WTC11 (cell line): ENCODE data around the gene ZNF283. TPM values are rescaled to one million over a fixed set of nuclear protein-coding genes. Genes with fewer than 3 reads are reported as not detected.

Experiments
- ARID4B ChIP-seq: sonication (generic); formaldehyde crosslinking; IDR thresholded peaks from 2 replicates; pipeline ENCODE4 v1.8.0; 2023; ENCODE audit warnings: missing genetic modification reagents, mild to moderate bottlenecking, borderline replicate concordance
- ATF1 ChIP-seq: sonication (generic); formaldehyde crosslinking; IDR thresholded peaks from 2 replicates; pipeline ENCODE4 v1.8.1; 2023; ENCODE audit warnings: mild to moderate bottlenecking, moderate library complexity, missing genetic modification reagents
- E2F1 ChIP-seq: sonication (generic); formaldehyde crosslinking; IDR thresholded peaks from 2 replicates; pipeline ENCODE4 v1.8.0; 2022; ENCODE audit warnings: mild to moderate bottlenecking, missing genetic modification reagents
- ELF4 ChIP-seq: sonication (generic); formaldehyde crosslinking; IDR thresholded peaks from 2 replicates; pipeline ENCODE4 v1.8.1; 2022; ENCODE audit warnings: low read depth, mild to moderate bottlenecking, moderate library complexity, missing genetic modification reagents
- EMX1 ChIP-seq: fragments of 250-450 bp; sonication (Bioruptor Pico); IDR thresholded peaks from 2 replicates; pipeline ENCODE4 v1.8.0; 2021; ENCODE audit warnings: mild to moderate bottlenecking
- FOXP4 ChIP-seq: sonication (generic); formaldehyde crosslinking; IDR thresholded peaks from 2 replicates; pipeline ENCODE4 v1.8.0; 2022; ENCODE audit warnings: mild to moderate bottlenecking, missing genetic modification reagents
- GABPB1 ChIP-seq: sonication (generic); formaldehyde crosslinking; IDR thresholded peaks from 2 replicates; pipeline ENCODE4 v1.8.1; 2023; ENCODE audit warnings: mild to moderate bottlenecking, missing genetic modification reagents
- NR2C2 ChIP-seq: sonication (generic); formaldehyde crosslinking; IDR thresholded peaks from 2 replicates; pipeline ENCODE4 v1.8.0; 2022; ENCODE audit warnings: mild to moderate bottlenecking, missing genetic modification reagents
- SMAD4 ChIP-seq: sonication (generic); formaldehyde crosslinking; IDR thresholded peaks from 2 replicates; pipeline ENCODE4 v1.8.0; 2022; ENCODE audit warnings: mild to moderate bottlenecking, missing genetic modification reagents
- SOX15 ChIP-seq: fragments of 250-450 bp; sonication (Bioruptor Pico); IDR thresholded peaks from 2 replicates; pipeline ENCODE4 v1.9.0; 2021; ENCODE audit warnings: mild to moderate bottlenecking
- TEAD4 ChIP-seq: sonication (generic); formaldehyde crosslinking; IDR thresholded peaks from 2 replicates; pipeline ENCODE4 v1.8.0; 2022; ENCODE audit warnings: mild to moderate bottlenecking, missing genetic modification reagents
- ZNF219 ChIP-seq: sonication (generic); formaldehyde crosslinking; IDR thresholded peaks from 2 replicates; pipeline ENCODE4 v1.8.0; 2023; ENCODE audit warnings: missing genetic modification reagents, mild to moderate bottlenecking, borderline replicate concordance
- ZNF317 ChIP-seq: sonication (generic); formaldehyde crosslinking; IDR thresholded peaks from 2 replicates; pipeline ENCODE4 v1.8.1; 2023; ENCODE audit warnings: low read depth, mild to moderate bottlenecking, moderate library complexity, missing genetic modification reagents, borderline replicate concordance
- ZNF423 ChIP-seq: fragments of 250-450 bp; sonication (Bioruptor Pico); IDR thresholded peaks from 2 replicates; pipeline ENCODE4 v2.1.2; 2022; ENCODE audit warnings: mild to moderate bottlenecking, moderate library complexity
- total RNA-seq: library from RNA; stranded (reverse); gene quantifications from 3 replicates; pipeline ENCODE4 v1.2.3, GENCODE V29; 2021
- TF ChIP-seq, protein P1 (sequence below): fragments of 250-450 bp; sonication (Bioruptor Pico); IDR thresholded peaks from 2 replicates; pipeline ENCODE4 v1.8.0; 2021; ENCODE audit warnings: mild to moderate bottlenecking
- TF ChIP-seq, protein P2 (sequence below): sonication (generic); formaldehyde crosslinking; IDR thresholded peaks from 2 replicates; pipeline ENCODE4 v1.8.0; 2023; ENCODE audit warnings: missing genetic modification reagents
- TF ChIP-seq, protein P3 (sequence below): sonication (generic); formaldehyde crosslinking; IDR thresholded peaks from 2 replicates; pipeline ENCODE4 v1.8.1; 2022; ENCODE audit warnings: mild to moderate bottlenecking, moderate library complexity, missing genetic modification reagents
- TF ChIP-seq, protein P4 (sequence below): sonication (generic); formaldehyde crosslinking; IDR thresholded peaks from 2 replicates; pipeline ENCODE4 v1.8.1; 2022; ENCODE audit warnings: low read depth, mild to moderate bottlenecking, moderate library complexity, missing genetic modification reagents, borderline replicate concordance
- TF ChIP-seq, protein P5 (sequence below): sonication (generic); formaldehyde crosslinking; IDR thresholded peaks from 2 replicates; pipeline ENCODE4 v1.8.1; 2023; ENCODE audit warnings: mild to moderate bottlenecking, moderate library complexity, missing genetic modification reagents
- TF ChIP-seq, protein P6 (sequence below): sonication (generic); formaldehyde crosslinking; IDR thresholded peaks from 2 replicates; pipeline ENCODE4 v1.8.0; 2022; ENCODE audit warnings: mild to moderate bottlenecking, missing genetic modification reagents
- TF ChIP-seq, protein P7 (sequence below): fragments of 250-450 bp; sonication (Bioruptor Pico); IDR thresholded peaks from 2 replicates; pipeline ENCODE4 v1.9.0; 2021; ENCODE audit warnings: mild to moderate bottlenecking
- TF ChIP-seq, protein P8 (sequence below): sonication (generic); formaldehyde crosslinking; IDR thresholded peaks from 2 replicates; pipeline ENCODE4 v1.8.1; 2023; ENCODE audit warnings: mild to moderate bottlenecking, missing genetic modification reagents

The ZNF283 gene
- total RNA-seq, 1 experiment from 2014 or later, result 7.1 TPM

GRCh38 chr19:43789029-43789428 is 38.1 kb upstream of the ZNF283 start (continued):
- TF ChIP-seq ARID4B (peak; percentile 89; the same call in 1 of the 2 replicates), ZNF423 (CRISPR knock-in tag) (no peak), E2F1 (CRISPR knock-in tag) (peak; percentile 88), ZNF219 (peak; percentile 94; the same call in 1 of the 2 replicates), ATF1 (0 out of 2 replicates have a peak, but pooled peaks have one; percentile 59), GABPB1 (CRISPR knock-in tag) (no peak), ZNF317 (CRISPR knock-in tag) (no peak), ELF4 (CRISPR knock-in tag) (no peak), NR2C2 (CRISPR knock-in tag) (0 out of 2 replicates have a peak, but pooled peaks have one; percentile 67), EMX1 (CRISPR knock-in tag) (no peak), TEAD4 (CRISPR knock-in tag) (peak; percentile 96), SMAD4 (CRISPR knock-in tag) (peak; percentile 94), FOXP4 (CRISPR knock-in tag) (peak; percentile 94), SOX15 (no peak)
- TF ChIP-seq, protein P1, sequence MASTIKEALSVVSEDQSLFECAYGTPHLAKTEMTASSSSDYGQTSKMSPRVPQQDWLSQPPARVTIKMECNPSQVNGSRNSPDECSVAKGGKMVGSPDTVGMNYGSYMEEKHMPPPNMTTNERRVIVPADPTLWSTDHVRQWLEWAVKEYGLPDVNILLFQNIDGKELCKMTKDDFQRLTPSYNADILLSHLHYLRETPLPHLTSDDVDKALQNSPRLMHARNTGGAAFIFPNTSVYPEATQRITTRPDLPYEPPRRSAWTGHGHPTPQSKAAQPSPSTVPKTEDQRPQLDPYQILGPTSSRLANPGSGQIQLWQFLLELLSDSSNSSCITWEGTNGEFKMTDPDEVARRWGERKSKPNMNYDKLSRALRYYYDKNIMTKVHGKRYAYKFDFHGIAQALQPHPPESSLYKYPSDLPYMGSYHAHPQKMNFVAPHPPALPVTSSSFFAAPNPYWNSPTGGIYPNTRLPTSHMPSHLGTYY, result no peak
- TF ChIP-seq, protein P2, sequence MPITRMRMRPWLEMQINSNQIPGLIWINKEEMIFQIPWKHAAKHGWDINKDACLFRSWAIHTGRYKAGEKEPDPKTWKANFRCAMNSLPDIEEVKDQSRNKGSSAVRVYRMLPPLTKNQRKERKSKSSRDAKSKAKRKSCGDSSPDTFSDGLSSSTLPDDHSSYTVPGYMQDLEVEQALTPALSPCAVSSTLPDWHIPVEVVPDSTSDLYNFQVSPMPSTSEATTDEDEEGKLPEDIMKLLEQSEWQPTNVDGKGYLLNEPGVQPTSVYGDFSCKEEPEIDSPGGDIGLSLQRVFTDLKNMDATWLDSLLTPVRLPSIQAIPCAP (CRISPR knock-in tag), result peak; percentile 89; the same call in 1 of the 2 replicates
- TF ChIP-seq, protein P3, sequence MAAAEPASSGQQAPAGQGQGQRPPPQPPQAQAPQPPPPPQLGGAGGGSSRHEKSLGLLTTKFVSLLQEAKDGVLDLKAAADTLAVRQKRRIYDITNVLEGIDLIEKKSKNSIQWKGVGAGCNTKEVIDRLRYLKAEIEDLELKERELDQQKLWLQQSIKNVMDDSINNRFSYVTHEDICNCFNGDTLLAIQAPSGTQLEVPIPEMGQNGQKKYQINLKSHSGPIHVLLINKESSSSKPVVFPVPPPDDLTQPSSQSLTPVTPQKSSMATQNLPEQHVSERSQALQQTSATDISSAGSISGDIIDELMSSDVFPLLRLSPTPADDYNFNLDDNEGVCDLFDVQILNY (CRISPR knock-in tag), result no peak
- TF ChIP-seq, protein P4, sequence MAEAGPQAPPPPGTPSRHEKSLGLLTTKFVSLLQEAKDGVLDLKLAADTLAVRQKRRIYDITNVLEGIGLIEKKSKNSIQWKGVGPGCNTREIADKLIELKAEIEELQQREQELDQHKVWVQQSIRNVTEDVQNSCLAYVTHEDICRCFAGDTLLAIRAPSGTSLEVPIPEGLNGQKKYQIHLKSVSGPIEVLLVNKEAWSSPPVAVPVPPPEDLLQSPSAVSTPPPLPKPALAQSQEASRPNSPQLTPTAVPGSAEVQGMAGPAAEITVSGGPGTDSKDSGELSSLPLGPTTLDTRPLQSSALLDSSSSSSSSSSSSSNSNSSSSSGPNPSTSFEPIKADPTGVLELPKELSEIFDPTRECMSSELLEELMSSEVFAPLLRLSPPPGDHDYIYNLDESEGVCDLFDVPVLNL (CRISPR knock-in tag), result peak; percentile 64; the same call in 1 of the 2 replicates
- TF ChIP-seq, protein P5, sequence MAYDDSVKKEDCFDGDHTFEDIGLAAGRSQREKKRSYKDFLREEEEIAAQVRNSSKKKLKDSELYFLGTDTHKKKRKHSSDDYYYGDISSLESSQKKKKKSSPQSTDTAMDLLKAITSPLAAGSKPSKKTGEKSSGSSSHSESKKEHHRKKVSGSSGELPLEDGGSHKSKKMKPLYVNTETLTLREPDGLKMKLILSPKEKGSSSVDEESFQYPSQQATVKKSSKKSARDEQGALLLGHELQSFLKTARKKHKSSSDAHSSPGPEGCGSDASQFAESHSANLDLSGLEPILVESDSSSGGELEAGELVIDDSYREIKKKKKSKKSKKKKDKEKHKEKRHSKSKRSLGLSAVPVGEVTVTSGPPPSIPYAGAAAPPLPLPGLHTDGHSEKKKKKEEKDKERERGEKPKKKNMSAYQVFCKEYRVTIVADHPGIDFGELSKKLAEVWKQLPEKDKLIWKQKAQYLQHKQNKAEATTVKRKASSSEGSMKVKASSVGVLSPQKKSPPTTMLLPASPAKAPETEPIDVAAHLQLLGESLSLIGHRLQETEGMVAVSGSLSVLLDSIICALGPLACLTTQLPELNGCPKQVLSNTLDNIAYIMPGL, result no peak
- TF ChIP-seq, protein P6, sequence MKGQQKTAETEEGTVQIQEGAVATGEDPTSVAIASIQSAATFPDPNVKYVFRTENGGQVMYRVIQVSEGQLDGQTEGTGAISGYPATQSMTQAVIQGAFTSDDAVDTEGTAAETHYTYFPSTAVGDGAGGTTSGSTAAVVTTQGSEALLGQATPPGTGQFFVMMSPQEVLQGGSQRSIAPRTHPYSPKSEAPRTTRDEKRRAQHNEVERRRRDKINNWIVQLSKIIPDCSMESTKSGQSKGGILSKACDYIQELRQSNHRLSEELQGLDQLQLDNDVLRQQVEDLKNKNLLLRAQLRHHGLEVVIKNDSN, result peak; percentile 78
- TF ChIP-seq, protein P7, sequence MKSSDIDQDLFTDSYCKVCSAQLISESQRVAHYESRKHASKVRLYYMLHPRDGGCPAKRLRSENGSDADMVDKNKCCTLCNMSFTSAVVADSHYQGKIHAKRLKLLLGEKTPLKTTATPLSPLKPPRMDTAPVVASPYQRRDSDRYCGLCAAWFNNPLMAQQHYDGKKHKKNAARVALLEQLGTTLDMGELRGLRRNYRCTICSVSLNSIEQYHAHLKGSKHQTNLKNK, result no peak
- TF ChIP-seq, protein P8, sequence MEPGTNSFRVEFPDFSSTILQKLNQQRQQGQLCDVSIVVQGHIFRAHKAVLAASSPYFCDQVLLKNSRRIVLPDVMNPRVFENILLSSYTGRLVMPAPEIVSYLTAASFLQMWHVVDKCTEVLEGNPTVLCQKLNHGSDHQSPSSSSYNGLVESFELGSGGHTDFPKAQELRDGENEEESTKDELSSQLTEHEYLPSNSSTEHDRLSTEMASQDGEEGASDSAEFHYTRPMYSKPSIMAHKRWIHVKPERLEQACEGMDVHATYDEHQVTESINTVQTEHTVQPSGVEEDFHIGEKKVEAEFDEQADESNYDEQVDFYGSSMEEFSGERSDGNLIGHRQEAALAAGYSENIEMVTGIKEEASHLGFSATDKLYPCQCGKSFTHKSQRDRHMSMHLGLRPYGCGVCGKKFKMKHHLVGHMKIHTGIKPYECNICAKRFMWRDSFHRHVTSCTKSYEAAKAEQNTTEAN (CRISPR knock-in tag), result no peak; the same call in 1 of the 2 replicates
